ENCODE data around the gene VPS35L.

DNA sequence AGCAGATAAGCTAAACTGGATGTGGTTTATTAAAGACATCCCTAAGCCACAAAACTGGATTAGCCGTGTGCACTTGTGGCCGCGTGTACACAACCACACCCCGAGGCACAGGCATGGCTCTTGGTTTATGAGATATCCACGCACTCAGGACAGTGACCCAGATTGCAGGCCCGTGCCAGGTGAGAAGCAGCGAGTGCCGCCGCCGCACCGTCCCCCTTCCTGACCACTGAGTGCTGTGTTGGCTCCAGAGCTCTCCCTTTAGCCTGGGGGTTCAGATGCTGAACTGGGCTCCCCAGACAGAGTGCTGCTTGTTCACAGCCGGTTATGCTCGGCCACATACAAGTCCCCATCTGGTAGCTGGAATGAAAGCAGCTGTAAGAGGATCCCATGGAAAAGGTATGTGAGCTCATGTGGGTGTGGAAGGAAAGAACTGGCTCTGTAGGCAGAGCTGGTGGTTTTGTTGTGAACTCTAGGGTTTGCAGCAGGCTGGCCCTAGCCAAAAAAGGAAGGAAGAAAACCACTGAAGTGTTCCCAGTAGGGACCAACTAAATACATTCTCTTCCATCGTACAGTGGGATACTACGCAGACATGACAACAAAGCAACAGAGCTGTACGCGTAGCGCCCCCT is 133.0 kb downstream of the VPS35L start:
- TF ChIP-seq, protein P1, sequence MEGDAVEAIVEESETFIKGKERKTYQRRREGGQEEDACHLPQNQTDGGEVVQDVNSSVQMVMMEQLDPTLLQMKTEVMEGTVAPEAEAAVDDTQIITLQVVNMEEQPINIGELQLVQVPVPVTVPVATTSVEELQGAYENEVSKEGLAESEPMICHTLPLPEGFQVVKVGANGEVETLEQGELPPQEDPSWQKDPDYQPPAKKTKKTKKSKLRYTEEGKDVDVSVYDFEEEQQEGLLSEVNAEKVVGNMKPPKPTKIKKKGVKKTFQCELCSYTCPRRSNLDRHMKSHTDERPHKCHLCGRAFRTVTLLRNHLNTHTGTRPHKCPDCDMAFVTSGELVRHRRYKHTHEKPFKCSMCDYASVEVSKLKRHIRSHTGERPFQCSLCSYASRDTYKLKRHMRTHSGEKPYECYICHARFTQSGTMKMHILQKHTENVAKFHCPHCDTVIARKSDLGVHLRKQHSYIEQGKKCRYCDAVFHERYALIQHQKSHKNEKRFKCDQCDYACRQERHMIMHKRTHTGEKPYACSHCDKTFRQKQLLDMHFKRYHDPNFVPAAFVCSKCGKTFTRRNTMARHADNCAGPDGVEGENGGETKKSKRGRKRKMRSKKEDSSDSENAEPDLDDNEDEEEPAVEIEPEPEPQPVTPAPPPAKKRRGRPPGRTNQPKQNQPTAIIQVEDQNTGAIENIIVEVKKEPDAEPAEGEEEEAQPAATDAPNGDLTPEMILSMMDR (IDR thresholded peaks at IDR 0.05): no peak
- TF ChIP-seq EZH2 (IDR thresholded peaks at IDR 0.05; ENCODE audit: borderline replicate concordance, insufficient read depth, low read depth, low read length, poor library complexity, severe bottlenecking): no peak
